Measurements from ENCODE around the gene TSHZ2. TPM values are rescaled to one million over a fixed set of nuclear protein-coding genes. Genes with fewer than 3 reads are reported as not detected.

TSHZ2 gene
- total and polyA plus RNA-seq, 2 donors, result 6.5 to 35.0 TPM

GRCh38 chr20:53148771-53149147 lies 176.6 kb downstream of the TSHZ2 start:
- Histone ChIP-seq H3K36me3 (ENCODE audit: insufficient read depth) (no peaks in the 10 kb centered on the region), H3K4me3 (ENCODE audit: low read depth, low read length) (no peak overlapping the region), H3K27ac (ENCODE audit: low read depth) (no peak overlapping the region), H3K4me1 (ENCODE audit: insufficient read depth) (peaks cover 2% of the 10 kb centered on the region)
- DNase-seq (ENCODE audit: extremely low spot score), result no peak
- 42% methylated on average over 3 of the region's 3 CpGs for WGBS

- Histone ChIP-seq H3K36me3 (ENCODE audit: insufficient read depth) (no peaks in the 10 kb centered on the region), H3K4me3 (ENCODE audit: low read depth, low read length) (no peak overlapping the region), H3K27ac (ENCODE audit: low read depth) (no peak overlapping the region), H3K4me1 (ENCODE audit: insufficient read depth) (peaks cover 2% of the 10 kb centered on the region)
- peak; percentile 40 for DNase-seq (ENCODE audit: extremely low spot score)
- 18% methylated on average over 7 of the region's 7 CpGs for WGBS
These were observed 177.2 kb downstream of the TSHZ2 start for GRCh38 chr20:53149148-53149889.

- Histone ChIP-seq H3K4me1 (ENCODE audit: insufficient read depth) (peaks cover 2% of the 10 kb centered on the region), H3K4me3 (ENCODE audit: low read depth, low read length) (no peak overlapping the region), H3K27ac (ENCODE audit: low read depth) (no peak overlapping the region), H3K36me3 (ENCODE audit: insufficient read depth) (no peaks in the 10 kb centered on the region)
- WGBS, result 34% methylated on average over 4 of the region's 4 CpGs
- no peak for DNase-seq (ENCODE audit: extremely low spot score)
These were observed 177.7 kb downstream of the TSHZ2 start for GRCh38 chr20:53149890-53150205.

- no peak for DNase-seq (ENCODE audit: extremely low spot score)
- 93% methylated on average over 1 of the region's 1 CpG for WGBS
- Histone ChIP-seq H3K27ac (ENCODE audit: low read depth) (no peak overlapping the region), H3K36me3 (ENCODE audit: insufficient read depth) (no peaks in the 10 kb centered on the region), H3K4me3 (ENCODE audit: low read depth, low read length) (no peak overlapping the region), H3K4me1 (ENCODE audit: insufficient read depth) (peaks cover 2% of the 10 kb centered on the region)
These were observed 178.4 kb downstream of the TSHZ2 start for GRCh38 chr20:53150532-53150931.

- H3K4me1 ChIP-seq (ENCODE audit: insufficient read depth), result peaks cover 2% of the 10 kb centered on the region
- H3K36me3 ChIP-seq (ENCODE audit: insufficient read depth), result no peaks in the 10 kb centered on the region
These were observed 180.1 kb downstream of the TSHZ2 start for GRCh38 chr20:53152228-53152627.

GRCh38 chr20:53154540-53154939 lies 182.4 kb downstream of the TSHZ2 start:
- no peaks in the 10 kb centered on the region for H3K36me3 ChIP-seq (ENCODE audit: insufficient read depth)
- no peak overlapping the region for H3K4me3 ChIP-seq (ENCODE audit: low read depth, low read length)
- no peak overlapping the region for H3K27ac ChIP-seq (ENCODE audit: low read depth)
- no peak for DNase-seq (ENCODE audit: extremely low spot score)
- H3K4me1 ChIP-seq (ENCODE audit: insufficient read depth), result no peaks in the 10 kb centered on the region
- WGBS, result 76% methylated on average over 2 of the region's 2 CpGs

More at GRCh38 chr20:53152228-53152627, 180.1 kb downstream of the TSHZ2 start:
- H3K27ac ChIP-seq (ENCODE audit: low read depth), result no peak overlapping the region
- no peak for DNase-seq (ENCODE audit: extremely low spot score)
- H3K4me3 ChIP-seq (ENCODE audit: low read depth, low read length), result no peak overlapping the region

- DNase-seq (ENCODE audit: extremely low spot score), result no peak
- WGBS, result 93% methylated on average over 11 of the region's 11 CpGs
These were observed 185.6 kb downstream of the TSHZ2 start for GRCh38 chr20:53157443-53158408.

GRCh38 chr20:53159160-53159559 lies 187.0 kb downstream of the TSHZ2 start:
- Histone ChIP-seq H3K4me3 (ENCODE audit: low read depth, low read length) (no peak overlapping the region), H3K4me1 (ENCODE audit: insufficient read depth) (no peaks in the 10 kb centered on the region), H3K27ac (ENCODE audit: low read depth) (no peak overlapping the region), H3K36me3 (ENCODE audit: insufficient read depth) (no peaks in the 10 kb centered on the region)
- WGBS, result 39% methylated on average over 1 of the region's 1 CpG
- no peak for DNase-seq (ENCODE audit: extremely low spot score)

More at GRCh38 chr20:53157443-53158408, 185.6 kb downstream of the TSHZ2 start:
- Histone ChIP-seq H3K36me3 (ENCODE audit: insufficient read depth) (no peaks in the 10 kb centered on the region), H3K4me3 (ENCODE audit: low read depth, low read length) (no peak overlapping the region), H3K4me1 (ENCODE audit: insufficient read depth) (no peaks in the 10 kb centered on the region), H3K27ac (ENCODE audit: low read depth) (no peak overlapping the region)

- WGBS, result 92% methylated on average over 3 of the region's 3 CpGs
- no peak overlapping the region for H3K27ac ChIP-seq (ENCODE audit: low read depth)
- no peaks in the 10 kb centered on the region for H3K4me1 ChIP-seq (ENCODE audit: insufficient read depth)
- H3K4me3 ChIP-seq (ENCODE audit: low read depth, low read length), result no peak overlapping the region
- DNase-seq (ENCODE audit: extremely low spot score), result no peak
- H3K36me3 ChIP-seq (ENCODE audit: insufficient read depth), result no peaks in the 10 kb centered on the region
These were observed 188.9 kb downstream of the TSHZ2 start for GRCh38 chr20:53161073-53161472.

- Histone ChIP-seq H3K36me3 (ENCODE audit: insufficient read depth) (no peaks in the 10 kb centered on the region), H3K27ac (ENCODE audit: low read depth) (no peak overlapping the region), H3K4me1 (ENCODE audit: insufficient read depth) (no peaks in the 10 kb centered on the region), H3K4me3 (ENCODE audit: low read depth, low read length) (no peak overlapping the region)
- no peak for DNase-seq (ENCODE audit: extremely low spot score)
- WGBS, result 89% methylated on average over 4 of the region's 4 CpGs
These were observed 189.3 kb downstream of the TSHZ2 start for GRCh38 chr20:53161473-53161872.

GRCh38 chr20:53162251-53162835 lies 190.2 kb downstream of the TSHZ2 start:
- Histone ChIP-seq H3K36me3 (ENCODE audit: insufficient read depth) (no peaks in the 10 kb centered on the region), H3K4me3 (ENCODE audit: low read depth, low read length) (peak overlapping the region; percentile 0), H3K4me1 (ENCODE audit: insufficient read depth) (no peaks in the 10 kb centered on the region), H3K27ac (ENCODE audit: low read depth) (no peak overlapping the region)
- peak; percentile 83 for DNase-seq (ENCODE audit: extremely low spot score)
- WGBS, result 28% methylated on average over 13 of the region's 13 CpGs

- WGBS, result 89% methylated on average over 3 of the region's 3 CpGs
These were observed 191.3 kb downstream of the TSHZ2 start for GRCh38 chr20:53163486-53163885.

GRCh38 chr20:53164072-53164471 lies 191.9 kb downstream of the TSHZ2 start:
- H3K27ac ChIP-seq (ENCODE audit: low read depth), result no peak overlapping the region
- H3K36me3 ChIP-seq (ENCODE audit: insufficient read depth), result no peaks in the 10 kb centered on the region
- no peaks in the 10 kb centered on the region for H3K4me1 ChIP-seq (ENCODE audit: insufficient read depth)
- DNase-seq (ENCODE audit: extremely low spot score), result no peak
- no peak overlapping the region for H3K4me3 ChIP-seq (ENCODE audit: low read depth, low read length)

More at GRCh38 chr20:53163486-53163885, 191.3 kb downstream of the TSHZ2 start:
- no peak overlapping the region for H3K4me3 ChIP-seq (ENCODE audit: low read depth, low read length)
- no peaks in the 10 kb centered on the region for H3K36me3 ChIP-seq (ENCODE audit: insufficient read depth)
- no peak for DNase-seq (ENCODE audit: extremely low spot score)
- no peak overlapping the region for H3K27ac ChIP-seq (ENCODE audit: low read depth)
- H3K4me1 ChIP-seq (ENCODE audit: insufficient read depth), result no peaks in the 10 kb centered on the region

- Histone ChIP-seq H3K27ac (ENCODE audit: low read depth) (no peak overlapping the region), H3K4me1 (ENCODE audit: insufficient read depth) (no peaks in the 10 kb centered on the region), H3K36me3 (ENCODE audit: insufficient read depth) (no peaks in the 10 kb centered on the region), H3K4me3 (ENCODE audit: low read depth, low read length) (no peak overlapping the region)
- DNase-seq (ENCODE audit: extremely low spot score), result no peak
- 97% methylated on average over 4 of the region's 4 CpGs for WGBS
These were observed 193.3 kb downstream of the TSHZ2 start for GRCh38 chr20:53165452-53165851.
